Endometrial microvascular endothelial cells (primary cell): ENCODE measurements around the gene CCDC88C. TPM values are rescaled to one million over a fixed set of nuclear protein-coding genes. Genes with fewer than 3 reads are reported as not detected.
"Not testable (repeated sequence)": the region's sequence is repeated elsewhere in the genome, so short reads cannot be mapped to it uniquely, and the experiment has no call there.

Source experiments
- in situ Hi-C: cut with HindIII; loops from 2 replicates; pipeline ENCODE4 v1.10.0; 2017; ENCODE audit warnings: low sequenced_read_pairs, low pct_unique_long_range_greater_than_20kb; ENCODE audit errors: inconsistent ontology term
- total RNA-seq: library from RNA; depleted of rRNA; stranded (reverse); fragments of >200 nt; gene quantifications from one replicate; pipeline ENCODE4 v1.2.3, GENCODE V29; 2015; ENCODE audit errors: inconsistent ontology term

Gene CCDC88C
- total RNA-seq, 1 donor from 2014 or later = 7.2 TPM

DNA sequence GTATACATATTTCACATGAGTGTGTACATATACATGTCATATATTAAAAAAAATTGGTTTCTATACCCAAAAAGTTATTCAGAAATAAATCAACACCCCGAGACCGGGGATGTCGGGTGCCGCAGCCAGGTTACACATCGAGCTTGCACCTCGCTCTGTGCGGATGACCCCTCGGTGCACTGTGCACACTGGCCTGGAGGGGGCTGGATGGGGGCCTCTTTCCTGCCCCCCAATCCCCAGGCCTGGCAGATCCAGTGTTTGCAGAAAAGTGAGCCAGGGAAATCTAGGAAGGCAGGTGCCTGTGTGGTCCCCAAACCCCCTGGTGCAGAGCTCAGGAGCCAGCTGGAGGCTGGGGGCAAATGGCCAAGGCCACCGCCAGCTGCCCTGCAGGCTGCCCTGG lies 146.0 kb downstream of the CCDC88C start:
- in situ Hi-C loops = no loop called here

DNA sequence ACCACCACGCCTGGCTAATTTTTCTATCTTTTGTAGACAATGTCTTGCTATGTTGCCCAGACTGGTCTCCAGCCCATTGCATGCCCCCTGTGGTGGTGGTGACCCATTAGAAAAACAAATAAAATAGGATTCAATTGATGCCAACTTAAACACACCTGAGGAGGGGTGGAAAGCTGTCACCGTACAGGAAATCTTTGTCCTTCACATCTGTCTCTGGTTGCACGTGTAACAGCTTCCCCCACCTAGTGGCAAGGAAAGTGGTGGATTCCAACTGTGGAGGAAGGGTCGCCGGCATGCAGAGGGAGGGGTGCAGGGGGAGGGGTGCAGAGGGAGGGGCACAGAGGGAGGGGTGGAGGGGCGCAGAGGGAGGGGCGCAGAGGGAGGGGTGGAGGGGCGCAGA lies 147.0 kb downstream of the CCDC88C start:
- in situ Hi-C loops = no loop called here

GRCh38 chr14:91270188-91270587 lies 147.4 kb downstream of the CCDC88C start:
- in situ Hi-C loops = no loop called here

DNA sequence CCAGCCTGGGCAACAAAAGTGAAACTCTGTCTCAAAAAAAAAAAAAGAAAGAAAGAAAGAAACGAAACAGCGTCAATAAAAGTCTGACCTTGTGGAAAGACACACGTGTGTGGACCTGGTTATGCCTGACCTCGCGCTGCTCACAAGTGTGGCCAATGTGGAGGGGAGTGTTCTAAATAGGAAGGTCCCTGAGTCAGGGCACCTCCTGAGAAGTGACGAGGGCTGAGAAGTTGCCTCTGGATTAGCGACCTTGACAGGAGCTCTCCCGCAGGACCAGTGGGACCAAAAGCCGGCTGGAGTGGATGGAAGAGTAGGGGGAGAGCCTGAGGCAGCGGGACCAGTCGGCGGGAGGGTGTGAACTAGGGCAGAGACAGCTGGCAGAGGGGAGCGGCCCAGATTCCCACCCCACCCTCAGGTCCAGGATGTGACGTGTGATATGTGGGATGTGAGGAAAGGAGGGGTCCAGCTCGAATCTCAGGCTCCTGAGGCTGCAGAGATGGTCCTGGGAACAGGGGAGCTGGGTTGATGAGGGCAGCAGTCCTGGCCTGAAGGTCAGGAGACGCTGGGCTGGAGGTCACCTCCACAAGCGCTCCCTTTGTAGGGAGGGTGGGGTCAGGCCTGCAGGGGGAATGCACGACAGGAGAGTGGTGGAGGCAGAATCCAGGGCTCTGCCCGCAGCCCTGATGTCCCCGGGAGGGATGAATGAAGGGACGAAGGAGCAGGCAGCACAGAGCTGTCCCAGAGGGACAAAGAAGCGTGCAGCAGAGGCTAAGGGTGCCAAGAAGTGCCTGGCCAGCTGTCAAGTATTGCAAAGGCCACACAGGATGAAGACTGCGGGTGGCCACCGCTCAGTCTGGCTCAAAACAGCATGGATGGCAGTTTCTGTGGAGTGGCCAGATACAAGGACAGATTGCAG lies 148.3 kb downstream of the CCDC88C start:
- in situ Hi-C loops = no loop called here

- in situ Hi-C loops = no loop called here
Observed at GRCh38 chr14:91267965-91268437, 149.6 kb downstream of the CCDC88C start.

DNA sequence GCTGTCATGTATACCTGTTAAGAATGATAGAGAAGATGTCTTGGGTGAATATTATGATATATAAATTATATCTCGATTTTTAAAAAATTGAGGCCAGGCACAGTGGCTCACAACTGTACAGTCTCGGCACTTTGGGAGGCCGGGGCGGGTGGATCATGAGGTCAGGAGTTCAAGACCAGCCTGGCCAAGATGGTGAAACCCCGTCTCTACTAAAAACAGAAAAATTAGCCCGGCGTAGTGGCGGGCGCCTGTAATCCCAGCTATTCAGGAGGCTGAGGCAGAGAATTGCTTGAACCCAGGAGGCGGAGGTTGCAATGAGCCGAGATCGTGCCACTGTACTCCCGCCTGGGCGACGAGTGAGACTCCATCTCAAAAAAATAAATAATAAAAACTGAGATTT lies 151.3 kb downstream of the CCDC88C start:
- in situ Hi-C loops = not testable (repeated sequence)

- in situ Hi-C loops = no loop called here
Observed at GRCh38 chr14:91265404-91265803, 152.2 kb downstream of the CCDC88C start.

DNA sequence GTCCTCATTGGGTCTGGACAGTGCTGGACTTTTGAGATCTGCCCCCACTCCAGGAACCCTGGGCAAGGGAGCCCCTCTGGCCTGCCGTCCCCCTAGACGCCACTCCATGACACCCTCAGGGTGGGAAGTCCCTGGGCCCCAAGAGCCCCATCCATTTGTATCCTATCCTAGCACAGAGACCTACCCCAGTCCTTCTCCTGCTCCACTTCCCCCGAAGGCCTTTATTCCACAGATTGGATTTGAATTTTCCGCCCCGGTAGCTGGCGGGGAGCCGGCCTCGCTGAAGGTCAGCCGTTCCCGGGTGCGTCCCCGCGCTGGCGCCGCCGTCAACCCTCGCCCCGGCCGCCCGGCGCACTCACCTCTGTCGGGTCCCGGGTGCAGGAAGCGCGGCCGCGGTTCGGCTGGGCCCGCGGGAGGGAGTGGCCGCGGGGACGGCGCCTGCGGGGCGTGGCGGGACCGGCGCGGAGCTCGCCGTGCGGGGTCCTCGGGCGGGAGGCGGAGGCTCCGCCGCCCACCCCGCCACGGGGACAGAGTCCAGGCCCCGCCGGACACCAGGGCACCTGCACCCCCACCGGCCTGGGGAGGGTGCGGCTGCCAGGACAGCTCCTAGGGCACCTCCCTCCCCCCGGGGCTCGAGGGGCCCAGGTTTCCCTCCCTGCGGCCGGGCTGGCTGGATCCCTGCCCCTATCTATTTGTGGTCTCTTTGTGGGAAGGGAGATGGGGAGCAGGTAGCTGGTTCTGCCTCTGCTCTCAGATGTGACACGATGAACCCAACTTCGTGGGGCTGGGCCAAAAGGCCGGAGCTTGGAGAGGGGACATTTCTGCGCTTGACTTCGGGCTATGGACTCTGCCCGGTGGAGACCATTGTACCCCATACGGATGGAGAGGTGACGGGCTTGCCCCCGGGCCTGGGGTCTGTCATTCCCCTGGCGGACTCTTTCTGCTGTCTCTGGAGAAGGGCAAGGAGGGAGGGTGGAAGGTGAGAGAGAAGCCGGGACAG lies 153.2 kb downstream of the CCDC88C start:
- in situ Hi-C loops = no loop called here

DNA sequence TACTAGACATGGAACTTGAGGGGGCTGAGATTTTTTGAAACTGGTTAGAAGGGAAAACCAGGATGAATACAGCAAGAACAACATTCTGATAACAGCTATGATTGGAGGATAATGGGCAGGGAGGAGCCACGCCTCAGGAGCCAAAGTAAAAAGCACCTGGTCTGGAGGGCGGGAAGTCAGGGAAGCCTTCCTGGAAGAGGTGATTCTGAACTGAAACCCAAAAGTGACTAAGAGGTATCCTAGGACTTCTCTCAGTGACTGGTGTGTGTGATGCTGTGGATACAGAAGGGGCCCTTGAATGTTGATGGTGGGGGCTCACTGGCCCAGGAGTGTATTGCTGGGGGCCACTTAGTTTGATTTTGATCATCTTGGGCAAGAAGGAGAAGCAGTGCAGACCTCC lies 154.3 kb downstream of the CCDC88C start:
- in situ Hi-C loops = no loop called here

DNA sequence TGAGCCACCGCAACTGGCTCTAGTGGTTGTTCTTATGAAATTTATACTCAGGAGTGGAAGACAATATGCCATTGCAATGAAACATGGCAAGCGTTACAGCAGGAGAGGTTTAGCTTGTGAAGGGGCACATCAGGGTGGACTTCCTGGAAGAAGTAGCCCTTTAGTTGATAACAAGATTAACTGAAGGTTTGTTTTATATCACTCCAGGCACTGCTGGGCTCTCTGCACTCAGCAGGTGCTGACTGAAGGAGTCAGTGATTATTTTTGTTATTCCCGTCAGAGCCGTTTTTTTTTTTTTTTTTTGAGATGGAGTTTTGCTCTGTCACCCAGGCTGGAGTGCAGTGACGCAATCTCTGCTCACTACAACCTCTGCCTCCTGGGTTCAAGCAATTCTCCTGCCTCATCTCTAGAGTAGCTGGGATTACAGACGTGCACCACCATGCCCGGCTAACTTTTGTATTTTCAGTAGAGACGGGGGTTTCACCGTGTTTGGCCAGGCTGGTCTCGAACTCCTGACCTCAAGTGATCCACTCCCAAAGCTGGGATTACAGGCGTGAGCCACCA lies 155.6 kb downstream of the CCDC88C start:
- in situ Hi-C loops = no loop called here

GRCh38 chr14:91261115-91261514 lies 156.5 kb downstream of the CCDC88C start:
- in situ Hi-C loops = no loop called here

DNA sequence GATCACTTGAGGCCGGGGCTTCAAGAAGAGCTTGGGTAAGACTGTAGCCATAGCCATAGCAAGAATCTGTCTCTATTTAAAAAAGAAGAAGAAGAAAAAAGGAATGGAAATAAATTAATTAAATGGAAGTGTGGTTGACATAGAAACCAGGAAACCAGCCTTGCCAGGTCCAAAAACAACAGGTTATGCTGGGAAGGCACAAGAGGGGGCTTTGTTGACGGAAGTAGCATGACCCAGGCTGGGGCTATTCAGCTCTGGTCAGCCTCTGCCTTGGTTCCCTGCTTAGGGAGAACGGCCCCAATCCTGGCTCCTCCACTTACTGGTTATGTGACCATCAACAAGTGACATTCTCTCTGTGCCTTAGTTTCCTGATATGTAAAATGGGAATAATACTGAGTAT lies 158.7 kb downstream of the CCDC88C start:
- in situ Hi-C loops = no loop called here

GRCh38 chr14:91258011-91258618 lies 159.5 kb downstream of the CCDC88C start:
- in situ Hi-C loops = no loop called here

DNA sequence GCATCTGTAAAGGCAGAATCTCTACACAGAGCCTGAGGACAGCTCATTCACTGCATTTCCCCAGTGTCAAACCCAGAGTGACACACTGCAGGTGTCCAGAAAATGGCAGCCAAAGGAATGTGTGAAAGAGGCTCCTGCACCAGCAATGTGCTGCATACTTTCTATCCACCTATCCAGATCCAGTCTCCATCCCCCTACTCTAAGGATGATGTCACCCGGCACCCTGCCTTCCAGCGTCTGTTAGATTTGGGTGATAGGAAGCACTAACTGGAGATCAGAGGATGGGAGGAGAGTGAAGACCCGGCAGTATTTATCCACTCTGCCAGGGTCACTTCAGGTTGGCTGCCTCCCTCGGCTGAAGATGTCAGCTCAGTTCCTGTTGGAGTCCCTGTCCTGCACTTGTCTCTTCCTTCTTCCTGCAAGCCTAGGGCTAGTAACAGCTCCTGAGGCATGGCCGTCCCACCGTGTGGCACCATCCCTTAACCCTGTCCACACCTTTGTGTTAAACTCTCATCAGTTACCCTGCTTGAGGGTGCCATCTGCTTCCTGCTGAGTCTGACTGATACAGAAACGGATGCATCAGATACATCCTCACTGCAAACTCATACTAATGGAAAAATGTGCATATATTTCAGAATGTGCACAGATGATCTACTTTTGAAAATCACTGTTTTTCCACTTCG lies 160.2 kb downstream of the CCDC88C start:
- in situ Hi-C loops = no loop called here

DNA sequence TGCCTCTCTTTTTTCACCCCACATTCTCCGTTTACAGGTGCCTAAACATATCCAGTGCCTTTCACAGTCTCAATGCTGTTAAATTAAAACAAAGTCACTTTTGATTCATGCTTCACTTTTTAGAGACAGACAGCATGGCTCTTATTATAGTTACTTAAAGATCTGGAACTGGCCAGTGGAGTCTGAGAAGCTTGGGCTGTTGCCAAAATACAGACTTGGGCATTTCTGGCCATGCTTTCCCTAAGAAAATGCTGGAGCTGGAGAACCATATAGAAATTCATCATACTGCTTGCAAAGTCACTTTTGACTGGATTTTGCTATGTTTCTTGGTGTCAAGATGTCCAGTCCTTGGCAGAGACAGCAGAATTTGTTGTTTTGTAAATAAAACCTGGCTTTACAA lies 161.0 kb downstream of the CCDC88C start:
- in situ Hi-C loops = no loop called here

GRCh38 chr14:91255026-91255695 lies 162.5 kb downstream of the CCDC88C start:
- in situ Hi-C loops = no loop called here

- in situ Hi-C loops = no loop called here
Observed at GRCh38 chr14:91254461-91254860, 163.2 kb downstream of the CCDC88C start.
